ENCODE results near the gene SLC25A34. TPM values are rescaled to one million over a fixed set of nuclear protein-coding genes. Genes with fewer than 3 reads are reported as not detected.

The SLC25A34 gene
- total RNA-seq, 2 experiments from 2014 or later: 1.4 to 2.2 TPM

GRCh38 chr1:15706751-15707150 lies 29.3 kb upstream of the SLC25A34 start:
- no TSS peak for BruUV-seq (replicated peaks)
- ChIA-PET POLR2A (interaction anchor here (0.6 to 0.7 kb wide), 2 partner anchors 9 to 145 kb away, joined by 3 read pairs; no protein-coding TSS in a partner anchor), CTCF (ENCODE audit: unreplicated experiment) (no interaction called here)
- Histone ChIP-seq H3K9me3 (ENCODE audit: low read length) (no peaks in the 10 kb centered on the region), H3K9me2 (ENCODE audit: insufficient read depth, low read length) (no peaks in the 10 kb centered on the region), H3K36me3 (ENCODE audit: insufficient read depth, low read length) (peaks cover 6% of the 10 kb centered on the region), H3K4me2 (ENCODE audit: low read length) (no peak overlapping the region), H3K27ac (ENCODE audit: low read depth, low read length, poor library complexity, severe bottlenecking) (no peak overlapping the region), H4K20me1 (ENCODE audit: insufficient read depth, low read length) (no peaks in the 10 kb centered on the region), H2AFZ (ENCODE audit: low read length) (no peak overlapping the region), H3K79me2 (ENCODE audit: insufficient read depth, low read depth, low read length) (no peaks in the 10 kb centered on the region), H3K4me3 (ENCODE audit: low read depth, low read length, poor library complexity, severe bottlenecking) (no peak overlapping the region), H3K4me1 (ENCODE audit: insufficient read depth, low read length, poor library complexity, severe bottlenecking) (no peaks in the 10 kb centered on the region)
- intact Hi-C loops (cut with micrococcal nuclease; ENCODE audit: unreplicated experiment): no loop called here
- no peak for DNase-seq (ENCODE audit: low spot score)
- TF ChIP-seq EZH2phosphoT487 (IDR thresholded peaks at IDR 0.05; ENCODE audit: borderline replicate concordance, low read depth, low read length) (no peak), CTCF (conservative IDR thresholded peaks at IDR 0.05; ENCODE audit: low read length) (no peak)

GRCh38 chr1:15707239-15707925 lies 28.7 kb upstream of the SLC25A34 start:
- CTCF ChIA-PET (ENCODE audit: unreplicated experiment): no interaction called here
- TF ChIP-seq EZH2phosphoT487 (IDR thresholded peaks at IDR 0.05; ENCODE audit: borderline replicate concordance, low read depth, low read length) (no peak), CTCF (conservative IDR thresholded peaks at IDR 0.05; ENCODE audit: low read length) (no peak)
- Histone ChIP-seq H3K4me2 (ENCODE audit: low read length) (no peak overlapping the region), H4K20me1 (ENCODE audit: insufficient read depth, low read length) (no peaks in the 10 kb centered on the region), H3K4me3 (ENCODE audit: low read depth, low read length, poor library complexity, severe bottlenecking) (no peak overlapping the region), H3K79me2 (ENCODE audit: insufficient read depth, low read depth, low read length) (no peaks in the 10 kb centered on the region), H3K9me2 (ENCODE audit: insufficient read depth, low read length) (no peaks in the 10 kb centered on the region), H3K9me3 (ENCODE audit: low read length) (no peaks in the 10 kb centered on the region), H2AFZ (ENCODE audit: low read length) (no peak overlapping the region), H3K27ac (ENCODE audit: low read depth, low read length, poor library complexity, severe bottlenecking) (no peak overlapping the region), H3K4me1 (ENCODE audit: insufficient read depth, low read length, poor library complexity, severe bottlenecking) (no peaks in the 10 kb centered on the region), H3K36me3 (ENCODE audit: insufficient read depth, low read length) (peaks cover 6% of the 10 kb centered on the region)
- BruUV-seq (replicated peaks): no TSS peak
- intact Hi-C loops (cut with micrococcal nuclease; ENCODE audit: unreplicated experiment): no loop called here
- no peak for DNase-seq (ENCODE audit: low spot score)
- POLR2A ChIA-PET: interaction anchor here (0.7 to 1.2 kb wide), 3 partner anchors 11 to 165 kb away, joined by 3 read pairs; no protein-coding TSS in a partner anchor

- no peak for DNase-seq (ENCODE audit: low spot score)
- Histone ChIP-seq H3K4me3 (ENCODE audit: low read depth, low read length, poor library complexity, severe bottlenecking) (no peak overlapping the region), H3K9me3 (ENCODE audit: low read length) (no peaks in the 10 kb centered on the region), H4K20me1 (ENCODE audit: insufficient read depth, low read length) (no peaks in the 10 kb centered on the region), H2AFZ (ENCODE audit: low read length) (no peak overlapping the region), H3K36me3 (ENCODE audit: insufficient read depth, low read length) (peaks cover 6% of the 10 kb centered on the region), H3K79me2 (ENCODE audit: insufficient read depth, low read depth, low read length) (no peaks in the 10 kb centered on the region), H3K4me2 (ENCODE audit: low read length) (no peak overlapping the region), H3K9me2 (ENCODE audit: insufficient read depth, low read length) (no peaks in the 10 kb centered on the region), H3K27ac (ENCODE audit: low read depth, low read length, poor library complexity, severe bottlenecking) (no peak overlapping the region), H3K4me1 (ENCODE audit: insufficient read depth, low read length, poor library complexity, severe bottlenecking) (no peaks in the 10 kb centered on the region)
- intact Hi-C loops (cut with micrococcal nuclease; ENCODE audit: unreplicated experiment): no loop called here
- ChIA-PET CTCF (ENCODE audit: unreplicated experiment) (no interaction called here), POLR2A (interaction anchor here (1.2 kb wide), 1 partner anchor 163 kb away, joined by 3 read pairs; no protein-coding TSS in a partner anchor)
- BruUV-seq (replicated peaks): no TSS peak
- no peak for TF ChIP-seq CTCF (conservative IDR thresholded peaks at IDR 0.05; ENCODE audit: low read length)
- no peak for TF ChIP-seq EZH2phosphoT487 (IDR thresholded peaks at IDR 0.05; ENCODE audit: borderline replicate concordance, low read depth, low read length)
Measured at GRCh38 chr1:15708486-15709137, 27.4 kb upstream of the SLC25A34 start.
